Right lobe of liver (tissue), 4 donors: ENCODE measurements around the gene EGFLAM.

Experiments used
- POLR2A ChIP-seq: fragments of 450-650 bp; IDR thresholded peaks from one replicate; pipeline ENCODE4 v1.6.1; 2017; ENCODE audit warnings: antibody characterized with exemption, mild to moderate bottlenecking
- TF ChIP-seq, protein P1 (sequence below), 4 donors: fragments of 200-600 bp in 3 of 4; fragments of 450-650 bp in 1 of 4; IDR thresholded peaks; one replicate each; pipeline versions ENCODE4 v1.5.1 to v1.8.0; 2016 to 2022; ENCODE audit warnings: antibody characterized with exemption in 4 of 4, mild to moderate bottlenecking in 2 of 4
- donor health status: DM: no; HTN: no; CAD: no.
- donor health status: DM: no; HTN: no; CAD: no.
- donor health status: DM: no; HTN: yes; CAD: no.

DNA sequence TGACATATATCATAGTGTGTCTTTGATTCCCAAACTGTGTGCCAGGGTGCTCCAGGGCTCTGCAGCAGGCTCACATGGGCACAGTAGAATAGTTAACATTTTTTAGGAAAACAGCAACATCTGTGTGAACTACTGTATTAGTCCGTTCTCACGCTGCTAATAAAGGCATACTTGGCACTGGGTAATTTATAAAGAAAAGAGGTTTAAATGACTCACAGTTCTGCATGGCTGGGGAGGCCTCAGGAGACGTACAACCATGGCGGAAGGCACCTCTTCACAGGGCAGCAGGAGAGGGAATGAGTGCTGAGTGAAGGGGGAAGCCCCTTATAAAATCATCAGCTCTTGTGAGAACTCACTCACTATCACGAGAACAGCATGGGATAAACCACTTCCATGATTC, 82.7 kb downstream of the EGFLAM start:
- TF ChIP-seq, protein P1, sequence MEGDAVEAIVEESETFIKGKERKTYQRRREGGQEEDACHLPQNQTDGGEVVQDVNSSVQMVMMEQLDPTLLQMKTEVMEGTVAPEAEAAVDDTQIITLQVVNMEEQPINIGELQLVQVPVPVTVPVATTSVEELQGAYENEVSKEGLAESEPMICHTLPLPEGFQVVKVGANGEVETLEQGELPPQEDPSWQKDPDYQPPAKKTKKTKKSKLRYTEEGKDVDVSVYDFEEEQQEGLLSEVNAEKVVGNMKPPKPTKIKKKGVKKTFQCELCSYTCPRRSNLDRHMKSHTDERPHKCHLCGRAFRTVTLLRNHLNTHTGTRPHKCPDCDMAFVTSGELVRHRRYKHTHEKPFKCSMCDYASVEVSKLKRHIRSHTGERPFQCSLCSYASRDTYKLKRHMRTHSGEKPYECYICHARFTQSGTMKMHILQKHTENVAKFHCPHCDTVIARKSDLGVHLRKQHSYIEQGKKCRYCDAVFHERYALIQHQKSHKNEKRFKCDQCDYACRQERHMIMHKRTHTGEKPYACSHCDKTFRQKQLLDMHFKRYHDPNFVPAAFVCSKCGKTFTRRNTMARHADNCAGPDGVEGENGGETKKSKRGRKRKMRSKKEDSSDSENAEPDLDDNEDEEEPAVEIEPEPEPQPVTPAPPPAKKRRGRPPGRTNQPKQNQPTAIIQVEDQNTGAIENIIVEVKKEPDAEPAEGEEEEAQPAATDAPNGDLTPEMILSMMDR (IDR thresholded peaks at IDR 0.05) = no peak
- TF ChIP-seq POLR2A = no peak
